ENCODE results near the gene LINC01488. TPM values are rescaled to one million over a fixed set of nuclear protein-coding genes. Genes with fewer than 3 reads are reported as not detected.

LINC01488 gene
- polyA plus RNA-seq, 1 experiment: not detected

- DNase-seq (ENCODE audit: low read depth, low spot score): no peak
- H3K9me3 ChIP-seq (ENCODE audit: control insufficient read depth, insufficient read depth, low read length): no peaks in the 10 kb centered on the region
- no peak for TF ChIP-seq CTCF (IDR thresholded peaks at IDR 0.05; ENCODE audit: low read depth, low read length)
- H3K27me3 ChIP-seq (ENCODE audit: control insufficient read depth, insufficient read depth, low read length): no peaks in the 10 kb centered on the region
- no peak overlapping the region for H3K4me3 ChIP-seq (ENCODE audit: low read depth, low read length)
- H3K27ac ChIP-seq (ENCODE audit: low read depth, low read length): no peak overlapping the region
- ChIA-PET POLR2A (no interaction called here), CTCF (no interaction called here)
These were observed 42.9 kb downstream of the LINC01488 start for GRCh38 chr11:69524291-69524882.

GRCh38 chr11:69524991-69525411 is 43.5 kb downstream of the LINC01488 start:
- DNase-seq (ENCODE audit: low read depth, low spot score): no peak

GRCh38 chr11:69525516-69526452 is 44.3 kb downstream of the LINC01488 start:
- Histone ChIP-seq H3K9me3 (ENCODE audit: control insufficient read depth, insufficient read depth, low read length) (no peaks in the 10 kb centered on the region; the same call in 1 of the 2 replicates), H3K4me3 (ENCODE audit: low read depth, low read length) (no peak overlapping the region), H3K27me3 (ENCODE audit: control insufficient read depth, insufficient read depth, low read length) (peaks cover 3% of the 10 kb centered on the region), H3K27ac (ENCODE audit: low read depth, low read length) (no peak overlapping the region)
- POLR2A ChIA-PET: no interaction called here
- CTCF ChIA-PET: no interaction called here
- no peak for TF ChIP-seq CTCF (IDR thresholded peaks at IDR 0.05; ENCODE audit: low read depth, low read length)
- no peak for DNase-seq (ENCODE audit: low read depth, low spot score)

More at GRCh38 chr11:69524991-69525411, 43.5 kb downstream of the LINC01488 start:
- no peak overlapping the region for H3K4me3 ChIP-seq (ENCODE audit: low read depth, low read length)
- no peak overlapping the region for H3K27ac ChIP-seq (ENCODE audit: low read depth, low read length)
- no peak for TF ChIP-seq CTCF (IDR thresholded peaks at IDR 0.05; ENCODE audit: low read depth, low read length)
- ChIA-PET CTCF (no interaction called here), POLR2A (no interaction called here)
- no peaks in the 10 kb centered on the region for H3K27me3 ChIP-seq (ENCODE audit: control insufficient read depth, insufficient read depth, low read length)
- H3K9me3 ChIP-seq (ENCODE audit: control insufficient read depth, insufficient read depth, low read length): no peaks in the 10 kb centered on the region

GRCh38 chr11:69526453-69526810 is 45.0 kb downstream of the LINC01488 start:
- no peak for DNase-seq (ENCODE audit: low read depth, low spot score)
- ChIA-PET POLR2A (no interaction called here), CTCF (no interaction called here)
- Histone ChIP-seq H3K9me3 (ENCODE audit: control insufficient read depth, insufficient read depth, low read length) (no peaks in the 10 kb centered on the region; the same call in 1 of the 2 replicates), H3K27me3 (ENCODE audit: control insufficient read depth, insufficient read depth, low read length) (peaks cover 8% of the 10 kb centered on the region), H3K4me3 (ENCODE audit: low read depth, low read length) (no peak overlapping the region), H3K27ac (ENCODE audit: low read depth, low read length) (no peak overlapping the region)
- TF ChIP-seq CTCF (IDR thresholded peaks at IDR 0.05; ENCODE audit: low read depth, low read length): no peak

GRCh38 chr11:69529001-69529400 is 47.5 kb downstream of the LINC01488 start:
- Histone ChIP-seq H3K9me3 (ENCODE audit: control insufficient read depth, insufficient read depth, low read length) (no peaks in the 10 kb centered on the region; the same call in 1 of the 2 replicates), H3K27me3 (ENCODE audit: control insufficient read depth, insufficient read depth, low read length) (peaks cover 12% of the 10 kb centered on the region), H3K4me3 (ENCODE audit: low read depth, low read length) (no peak overlapping the region), H3K27ac (ENCODE audit: low read depth, low read length) (no peak overlapping the region)
- DNase-seq (ENCODE audit: low read depth, low spot score): no peak
- ChIA-PET POLR2A (no interaction called here), CTCF (no interaction called here)
- no peak for TF ChIP-seq CTCF (IDR thresholded peaks at IDR 0.05; ENCODE audit: low read depth, low read length)

All from AG04450 (cell line).